HG02884 (cell line): Measurements from ENCODE around the gene DGKD.
"Not testable (repeated sequence)": the region's sequence is repeated elsewhere in the genome, so short reads cannot be mapped to it uniquely, and the experiment has no call there.

ENCODE experiments used
- ATAC-seq: cut with Tn5 transposase; IDR thresholded peaks from one replicate; pipeline ENCODE4 v1.9.1; 2021; ENCODE audit warnings: mild to moderate bottlenecking, moderate library complexity; ENCODE audit not compliant: unreplicated experiment

DGKD gene

DNA sequence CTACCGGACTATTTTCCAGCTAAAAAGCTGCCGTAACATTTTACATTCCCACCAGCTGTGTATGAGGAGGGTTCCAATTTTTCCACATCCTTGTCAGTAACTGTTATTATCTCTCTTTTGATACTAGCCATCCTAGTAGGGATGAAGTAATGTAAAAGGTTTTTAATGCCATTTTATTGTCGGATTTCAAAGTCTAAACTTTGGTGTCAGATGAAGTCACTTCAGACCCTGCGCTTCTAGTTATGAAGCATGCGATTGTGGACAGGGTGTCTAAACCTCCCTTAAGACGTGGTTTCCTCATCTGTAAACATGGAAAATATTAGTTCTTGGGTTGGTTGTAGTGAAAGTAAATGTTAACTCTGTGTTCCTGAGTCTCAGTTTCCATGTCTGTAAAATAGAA, 4.7 kb downstream of the DGKD start:
- no peak for ATAC-seq

DNA sequence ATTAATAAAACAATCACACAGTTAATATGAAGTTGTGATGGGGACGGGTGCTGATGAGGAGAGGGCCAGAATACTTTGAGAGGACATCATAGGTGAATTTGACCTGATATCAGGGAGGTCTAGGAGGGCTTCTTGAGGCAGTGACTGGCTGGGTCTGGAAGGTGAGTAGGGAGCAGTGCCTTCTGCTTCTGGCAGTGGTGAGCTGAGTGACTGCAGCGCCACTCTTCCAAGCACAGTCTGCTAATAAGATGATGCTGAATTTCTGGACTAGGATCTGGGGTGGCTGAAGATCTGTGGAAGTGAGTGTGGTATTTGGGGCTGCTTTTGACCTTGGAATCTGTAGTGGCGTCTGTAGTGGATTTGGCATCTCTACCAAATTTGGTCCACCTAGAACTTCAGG, 5.5 kb downstream of the DGKD start:
- ATAC-seq: no peak

DNA sequence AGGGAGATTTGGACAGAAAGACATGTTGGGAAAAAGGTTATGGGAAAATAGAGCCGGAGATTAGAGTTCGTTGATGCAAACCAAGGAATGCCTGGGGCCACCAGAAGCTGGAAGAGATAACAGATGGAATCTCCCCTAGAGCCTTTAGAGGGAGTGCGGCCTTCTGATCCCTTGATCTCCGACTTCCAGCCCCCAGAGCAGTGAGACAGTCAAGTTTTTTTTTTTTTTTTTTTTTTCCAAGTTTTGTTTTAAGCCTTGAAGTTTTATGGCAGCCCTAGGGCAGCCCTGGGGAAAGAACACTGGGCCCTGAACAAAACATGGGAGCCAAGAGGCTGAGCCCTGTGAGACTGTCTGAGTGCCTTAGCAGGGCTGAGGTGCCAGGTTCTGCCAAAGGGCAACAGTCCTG, 6.5 kb downstream of the DGKD start:
- ATAC-seq: no peak

DNA sequence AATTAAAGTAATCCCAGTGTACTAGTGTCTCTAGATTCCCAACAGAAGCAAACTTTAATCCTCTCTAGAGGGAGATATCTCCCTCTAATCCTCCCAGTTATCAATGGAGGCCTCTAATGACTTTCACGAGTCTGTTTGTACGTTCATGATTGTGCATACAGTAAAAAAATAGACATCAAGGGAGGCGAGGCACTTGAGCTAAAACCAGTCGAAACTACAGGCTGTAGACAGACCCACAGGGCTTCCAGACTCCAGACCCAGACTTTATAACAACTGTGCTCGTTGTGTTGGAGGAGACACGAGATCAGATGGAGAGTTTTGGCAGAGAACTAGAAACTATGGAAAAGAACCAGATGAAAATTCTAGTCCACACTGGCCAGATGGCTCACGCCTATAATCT, 7.0 kb downstream of the DGKD start:
- ATAC-seq: no peak

DNA sequence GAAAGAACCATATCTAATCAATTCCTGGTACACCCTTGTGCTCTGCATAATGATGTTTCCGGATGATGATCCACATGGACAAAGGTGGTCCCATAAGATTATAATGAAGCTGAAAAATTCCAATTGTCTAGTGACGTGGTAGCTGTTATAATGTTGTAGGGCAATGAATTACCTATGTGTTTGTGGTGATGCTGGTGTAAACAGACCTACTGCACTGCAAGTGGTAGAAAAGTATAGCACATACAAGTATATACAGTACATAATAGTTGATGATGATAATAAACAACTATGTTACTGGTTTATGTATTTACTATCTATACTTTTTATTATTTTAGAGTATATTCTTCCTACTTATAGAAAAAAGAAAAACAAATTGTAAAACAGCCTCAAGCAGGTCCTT, 8.4 kb downstream of the DGKD start:
- no peak for ATAC-seq

DNA sequence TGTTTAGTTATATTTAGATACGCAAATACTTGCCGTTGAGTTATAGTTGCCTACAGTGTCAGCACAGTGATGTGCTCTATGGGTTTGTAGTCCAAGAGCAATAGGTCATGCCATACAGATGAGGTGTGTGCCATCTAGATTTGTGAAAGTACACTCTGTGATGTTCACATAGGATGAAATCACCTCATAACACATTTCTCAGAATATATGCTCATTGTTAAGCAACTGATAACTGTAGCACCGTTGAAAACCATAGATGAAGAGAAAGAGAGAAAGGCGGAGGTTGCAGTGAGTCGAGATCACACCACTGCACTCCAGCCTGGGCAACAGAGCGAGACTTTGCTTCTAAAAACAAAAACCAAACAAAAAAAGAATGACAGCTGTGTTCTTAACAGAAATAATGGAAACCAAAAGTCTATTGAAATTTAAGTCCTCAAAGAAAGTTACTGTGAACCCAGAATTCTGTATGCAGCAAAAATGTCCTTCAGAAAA, 9.5 kb downstream of the DGKD start:
- ATAC-seq: peak; percentile 55

DNA sequence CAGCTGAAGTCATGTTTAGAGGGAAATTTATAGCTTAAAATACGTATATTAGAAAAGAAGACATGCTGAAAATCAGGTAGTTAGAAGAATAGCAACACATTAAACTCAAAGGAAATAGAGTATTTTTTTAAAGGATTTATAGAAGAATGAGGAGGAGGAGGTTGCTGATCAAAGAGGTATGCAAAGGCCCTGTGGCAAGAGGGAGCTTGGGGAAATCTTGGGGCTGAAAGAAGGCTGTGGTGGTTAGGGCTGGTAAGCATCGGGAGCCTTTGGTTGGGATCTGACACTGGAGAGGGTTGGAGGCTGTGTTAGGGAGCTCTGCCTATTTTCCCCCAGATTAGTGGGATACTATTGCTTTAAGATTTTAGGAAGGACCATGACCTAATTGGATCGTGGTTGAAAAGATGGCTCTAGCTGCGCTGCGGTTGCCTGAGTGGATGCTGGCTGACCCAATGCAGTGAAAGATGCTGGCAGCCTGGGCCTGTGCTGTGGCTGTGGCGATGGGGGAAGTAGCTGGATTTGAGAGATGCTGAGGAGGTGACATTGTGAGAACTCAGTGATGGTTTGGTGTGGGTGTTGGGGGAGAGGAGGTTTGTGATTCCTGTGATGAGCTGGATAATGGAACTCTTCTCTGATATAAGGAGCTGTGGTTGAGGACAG, 11.7 kb downstream of the DGKD start:
- no peak for ATAC-seq

DNA sequence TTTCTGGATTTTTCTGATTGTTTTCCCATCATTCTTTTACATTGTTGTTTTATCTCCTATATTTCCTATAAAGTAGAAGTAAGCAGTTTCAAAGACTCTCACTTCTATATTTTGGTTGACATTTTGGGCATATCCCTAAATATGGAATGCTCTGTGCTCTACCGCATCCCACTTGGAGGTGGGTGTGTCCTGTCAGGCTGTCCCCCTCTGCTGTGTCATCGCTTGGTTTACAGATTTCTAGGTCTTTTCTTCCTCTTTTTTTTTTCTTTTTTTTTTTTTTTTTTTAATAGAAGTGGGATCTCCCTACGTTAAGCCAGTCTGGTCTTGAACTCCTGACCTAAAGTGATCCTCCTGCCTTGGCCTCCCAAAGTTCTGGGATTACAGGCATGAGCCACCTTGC, 13.3 kb downstream of the DGKD start:
- ATAC-seq: no peak

DNA sequence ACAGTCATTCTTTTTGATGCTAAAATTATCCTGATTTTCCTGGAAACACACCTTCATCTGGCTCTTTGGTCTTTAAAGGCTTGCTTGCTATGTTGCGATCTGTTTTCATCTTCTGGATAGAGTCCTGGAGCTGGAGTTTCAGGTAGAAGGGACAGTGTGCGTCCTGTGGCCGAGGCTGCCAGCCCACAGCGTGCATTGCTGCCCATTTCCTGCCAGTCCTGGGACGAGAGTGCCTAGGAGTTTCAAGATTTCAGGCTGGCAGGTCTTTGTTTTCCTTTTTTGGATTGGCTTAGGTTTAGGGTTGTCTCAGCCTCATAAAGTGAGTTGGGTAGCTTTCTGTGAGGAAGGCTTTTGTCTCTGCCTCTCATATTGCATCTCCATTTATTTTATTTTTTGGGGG, 14.5 kb downstream of the DGKD start:
- ATAC-seq: no peak

DNA sequence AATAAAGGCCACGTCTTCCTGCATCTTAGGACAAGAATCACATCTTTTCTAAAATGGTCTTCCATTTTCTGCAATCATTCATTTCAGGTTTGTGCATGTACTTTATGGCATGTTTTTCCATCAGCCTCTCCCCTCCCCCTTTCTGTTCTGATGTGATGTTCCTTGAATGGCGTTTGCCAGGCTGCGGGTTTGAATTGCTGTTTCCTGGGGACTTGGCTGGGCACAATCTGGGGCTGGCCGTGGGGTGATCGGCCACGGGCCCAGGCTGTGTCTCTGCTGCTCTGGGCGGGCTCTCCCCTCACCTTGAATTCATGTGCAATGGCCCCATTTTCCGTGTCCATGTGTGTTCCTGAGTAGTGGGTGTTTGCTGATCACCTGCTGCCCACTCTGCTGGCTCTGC, 15.2 kb downstream of the DGKD start:
- ATAC-seq: no peak

DNA sequence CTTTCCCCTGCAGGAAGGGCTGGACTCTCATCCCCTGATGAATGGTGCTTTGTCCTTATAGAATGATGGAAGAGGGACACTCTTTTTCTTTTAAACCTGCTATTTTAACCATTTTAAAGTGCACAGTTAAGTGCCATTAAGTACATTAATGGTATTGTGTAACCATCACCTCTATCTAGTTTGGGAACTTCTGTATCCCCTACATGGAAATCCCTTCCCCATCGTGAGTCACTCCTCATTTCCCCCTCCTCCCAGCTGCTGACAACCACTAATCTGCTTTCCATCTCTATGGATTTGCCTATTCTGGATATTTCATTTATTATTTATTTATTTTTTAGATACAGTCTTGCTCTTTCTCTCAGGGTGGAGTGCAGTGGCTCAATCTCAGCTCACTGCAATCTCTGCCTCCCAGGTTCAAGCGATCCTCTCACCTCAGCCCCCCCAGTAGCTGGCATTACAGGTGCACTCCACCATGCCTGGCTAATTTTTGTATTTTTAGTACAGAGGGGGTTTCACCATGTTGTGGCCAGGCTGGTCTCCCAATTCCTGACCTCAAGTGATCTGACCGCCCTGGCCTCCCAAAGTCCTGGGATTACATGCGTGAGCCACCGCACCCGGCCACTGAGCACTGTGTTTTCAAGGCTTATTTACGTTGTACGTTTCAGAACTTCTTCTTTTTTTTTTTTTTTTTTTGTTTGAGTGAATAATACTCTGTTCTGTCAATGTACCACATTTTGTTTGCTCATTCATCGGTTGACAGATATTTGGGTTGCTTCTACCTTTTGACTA, 15.8 kb downstream of the DGKD start:
- ATAC-seq: no peak

DNA sequence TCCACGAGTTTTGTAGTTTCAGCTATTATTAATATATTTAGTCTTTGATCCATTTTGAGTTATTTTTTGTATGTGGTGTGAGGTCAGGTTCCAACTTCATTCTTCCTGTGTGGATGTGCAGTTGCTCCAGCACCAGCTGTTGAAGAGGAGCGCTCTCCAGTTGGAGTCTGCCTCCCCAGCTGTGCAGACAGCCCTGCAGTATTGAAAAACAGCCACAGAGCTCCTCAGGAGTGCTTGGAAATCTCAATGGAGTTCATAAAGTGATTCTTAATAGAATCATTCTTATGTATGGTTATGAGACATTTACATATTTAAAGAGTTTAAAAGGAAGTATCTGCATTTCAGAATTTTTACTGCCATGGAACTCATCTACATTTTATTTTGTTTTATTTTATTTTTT, 17.3 kb downstream of the DGKD start:
- ATAC-seq: no peak

DNA sequence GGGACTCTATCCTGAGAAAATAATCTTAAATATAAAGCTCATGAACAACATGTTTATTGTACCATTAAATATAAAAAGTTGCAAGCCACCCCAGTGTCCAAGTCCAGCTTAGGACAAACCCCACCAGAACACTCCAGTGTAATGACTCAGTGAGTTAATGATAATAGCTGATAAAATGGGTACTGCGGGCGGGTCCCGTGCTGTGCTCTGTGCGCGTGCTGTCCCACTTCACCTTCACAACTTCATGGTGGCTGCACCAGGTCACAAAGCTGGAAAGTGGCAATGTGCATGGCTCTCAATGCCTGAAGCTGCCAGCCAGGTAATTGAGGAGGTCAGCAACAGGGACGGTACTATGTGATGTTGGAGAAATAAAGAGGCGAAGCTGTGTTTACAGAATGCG, 18.6 kb downstream of the DGKD start:
- ATAC-seq: no peak

DNA sequence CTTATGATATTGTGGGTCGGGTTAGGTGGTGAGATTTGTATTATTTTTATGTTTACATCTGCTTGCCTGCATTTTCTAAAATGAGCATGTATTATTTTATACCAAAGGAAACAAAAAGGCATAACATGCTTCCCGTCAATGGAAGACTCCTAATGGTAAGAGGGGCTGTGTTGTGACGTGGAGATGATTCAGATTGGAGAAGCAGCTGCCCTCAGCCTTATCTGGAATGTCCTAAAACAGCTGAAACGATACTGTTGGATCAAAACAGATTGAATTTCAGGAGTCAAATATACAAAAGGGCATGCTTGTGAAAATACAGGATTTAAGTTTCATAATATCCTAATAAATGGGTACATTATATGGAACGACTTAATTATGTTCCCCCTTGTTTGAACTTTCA, 19.0 kb downstream of the DGKD start:
- no peak for ATAC-seq

DNA sequence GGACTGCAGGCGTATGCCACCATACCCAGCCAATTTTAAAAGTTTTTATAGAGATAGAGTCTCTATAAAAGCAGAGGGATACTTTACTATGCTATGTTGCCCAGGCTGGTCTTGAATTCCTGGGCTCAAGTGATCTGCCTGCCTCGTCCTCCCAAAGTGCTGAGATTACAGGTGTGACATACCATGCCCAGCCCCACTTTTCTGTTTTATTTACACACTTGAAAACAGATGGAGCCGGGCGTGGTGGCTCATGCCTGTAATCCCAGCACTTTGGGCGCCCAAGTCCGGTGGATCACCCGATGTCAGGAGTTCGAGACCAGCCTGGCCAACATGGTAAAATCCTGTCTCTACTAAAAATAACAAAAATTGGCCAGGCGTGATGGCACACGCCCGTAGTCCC, 20.5 kb downstream of the DGKD start:
- ATAC-seq: not testable (repeated sequence)

DNA sequence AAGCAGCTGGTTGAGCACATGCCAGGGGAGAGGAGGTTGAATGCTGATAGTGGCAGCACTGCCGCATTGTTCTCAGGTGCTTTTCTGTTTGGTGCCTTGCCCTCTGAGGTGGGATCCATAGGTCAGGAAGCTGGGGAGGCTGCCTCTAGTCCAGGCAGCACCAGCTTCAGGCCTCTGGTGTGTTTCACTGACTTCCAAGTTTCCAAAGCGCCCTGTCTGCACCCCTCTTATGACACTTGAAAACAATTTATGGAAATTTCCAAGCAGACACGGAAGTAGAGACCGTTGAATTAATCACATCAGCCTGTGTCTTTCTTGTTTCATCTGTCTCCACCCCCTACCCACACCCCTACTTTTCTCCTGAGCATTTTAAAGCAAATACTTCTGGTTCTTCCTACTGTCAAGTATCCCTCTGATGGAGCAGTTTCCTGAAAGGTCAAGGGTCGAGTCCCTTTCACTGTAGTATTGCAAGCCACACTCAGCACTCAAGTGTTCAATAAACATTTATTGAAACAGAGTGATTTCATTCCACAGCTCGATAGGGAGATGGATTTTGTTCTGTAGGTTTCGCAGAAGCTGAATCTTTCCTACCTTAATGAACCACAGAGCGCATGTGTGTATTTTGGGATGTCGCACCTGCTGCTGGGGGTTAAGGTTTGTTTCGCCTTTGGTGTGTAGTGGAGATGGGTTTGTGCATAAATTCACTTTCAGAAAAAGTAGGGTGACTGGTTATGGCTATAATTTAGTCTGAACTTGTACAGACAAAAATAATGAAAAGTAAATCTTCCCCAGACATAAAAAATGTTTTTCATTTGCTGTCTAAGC, 21.4 kb downstream of the DGKD start:
- ATAC-seq: no peak

DNA sequence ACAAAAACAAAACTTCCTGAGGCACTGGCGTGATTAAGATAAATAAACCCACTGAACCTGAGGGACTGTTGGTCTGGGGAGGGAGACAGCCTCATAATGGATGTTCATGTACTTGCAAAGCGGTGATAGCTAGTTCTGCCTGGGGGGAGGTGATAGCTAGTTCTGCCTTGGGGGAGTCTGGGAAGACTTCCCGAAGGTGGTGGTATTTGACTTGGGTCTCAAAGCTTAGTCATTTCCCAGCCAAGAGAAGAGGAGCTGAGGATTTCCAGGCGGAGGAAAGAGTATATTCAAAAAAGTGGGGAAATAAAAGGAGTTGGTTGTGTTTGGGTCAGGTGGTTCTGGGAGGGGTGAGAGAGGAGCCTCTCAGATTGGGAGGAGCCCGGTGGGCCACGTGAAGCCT, 24.7 kb downstream of the DGKD start:
- no peak for ATAC-seq

DNA sequence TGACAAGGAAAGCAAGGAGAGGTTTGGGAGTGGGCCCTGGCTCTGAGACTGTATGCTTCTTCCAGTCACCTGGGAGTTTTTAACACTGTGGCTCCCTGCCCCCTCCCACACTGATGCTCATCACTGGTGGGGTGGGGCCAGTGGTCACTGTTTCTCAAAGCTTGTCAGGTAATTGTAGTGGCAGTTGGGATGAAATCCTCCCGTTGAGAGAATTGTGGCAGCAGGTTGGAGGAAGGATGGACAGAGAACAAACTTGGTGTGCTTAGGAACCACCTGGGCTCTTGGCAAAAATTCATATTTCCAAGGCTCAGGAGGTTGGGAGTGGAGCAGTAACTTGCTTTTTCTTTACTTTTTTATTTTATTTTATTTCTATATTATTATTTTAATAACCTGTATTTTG, 25.1 kb downstream of the DGKD start:
- ATAC-seq: no peak

DNA sequence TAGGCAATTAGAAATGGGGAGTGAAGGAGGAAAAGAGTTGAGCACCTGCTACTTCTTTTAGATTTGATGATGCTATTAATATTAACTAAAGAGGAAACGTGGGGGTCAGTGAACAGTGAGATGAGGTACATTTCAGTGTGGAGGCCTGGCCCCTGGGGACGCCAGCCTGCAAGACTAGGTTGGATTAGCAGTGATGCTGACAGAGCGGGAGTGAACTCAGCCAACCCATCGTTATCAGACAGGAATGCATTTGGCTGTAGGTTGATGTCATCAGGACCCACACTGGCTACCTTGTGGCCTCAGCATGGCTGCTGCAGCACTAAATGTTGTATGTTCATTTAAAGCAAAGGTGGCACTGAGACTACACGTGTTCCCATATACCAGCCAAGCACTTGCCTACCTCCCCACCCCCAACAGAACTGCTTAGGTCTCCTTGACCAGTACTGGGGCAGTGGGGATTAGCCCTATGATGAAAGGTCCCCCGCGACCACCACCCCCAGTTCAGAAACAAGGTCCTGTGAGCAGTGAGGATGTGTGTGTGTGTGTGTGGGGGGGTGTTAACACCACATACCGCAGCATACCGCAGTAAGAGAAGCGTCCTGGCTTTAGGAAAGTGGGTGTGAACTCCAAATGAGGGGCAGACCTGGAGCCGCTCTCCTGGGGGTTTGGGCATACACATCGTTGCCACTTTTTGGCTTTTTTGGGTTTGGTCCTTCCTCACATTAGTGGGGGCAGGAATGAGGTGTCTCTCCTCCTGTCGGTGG, 26.0 kb downstream of the DGKD start:
- no peak for ATAC-seq

DNA sequence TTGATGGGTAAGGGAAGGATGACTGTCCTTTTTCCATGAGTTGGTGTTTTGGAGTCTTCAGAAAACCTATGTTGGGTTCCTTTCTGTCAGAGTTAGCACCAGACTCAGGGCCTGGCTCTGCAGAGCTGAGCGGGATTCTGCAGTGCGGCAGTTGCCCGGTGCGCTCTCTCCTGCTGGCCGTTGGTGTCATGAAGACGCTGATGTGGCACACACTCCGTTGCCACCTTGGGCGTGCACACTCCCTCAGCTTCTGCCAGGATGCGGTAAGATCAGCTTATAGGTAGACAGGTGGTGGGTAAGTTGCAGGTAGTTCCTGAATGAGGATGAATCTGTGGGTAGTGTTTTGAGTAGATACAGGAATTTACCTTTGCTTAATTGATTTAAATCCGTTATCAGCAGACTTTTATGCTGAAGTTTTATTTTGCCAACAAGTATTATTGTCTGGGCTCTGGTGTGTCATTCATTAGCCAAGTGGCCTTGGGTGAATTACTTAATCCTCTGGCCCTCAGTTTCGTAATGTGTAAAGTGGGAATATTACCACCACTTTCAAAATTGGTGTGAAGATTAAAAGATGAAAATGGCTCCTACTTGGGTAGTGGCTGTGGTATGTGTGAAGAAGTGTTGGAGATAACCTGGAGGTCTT, 26.8 kb downstream of the DGKD start:
- no peak for ATAC-seq

DNA sequence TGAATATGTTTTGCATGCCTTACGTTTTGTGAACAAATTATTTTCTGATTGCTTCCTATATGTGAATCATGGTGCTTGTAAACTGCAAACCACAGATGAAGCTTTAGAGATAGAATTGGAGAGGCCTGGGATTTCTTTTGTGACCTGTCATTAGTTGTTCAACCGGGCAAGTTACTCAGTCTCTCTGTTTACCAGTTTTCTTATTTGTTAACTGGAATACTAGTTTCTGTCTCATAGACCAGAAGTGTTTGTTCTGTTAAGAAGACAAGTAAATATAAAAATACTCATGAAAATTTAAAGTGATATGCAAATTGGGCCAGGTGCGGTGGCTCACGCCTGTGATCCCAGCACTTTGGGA, 27.3 kb downstream of the DGKD start:
- ATAC-seq: no peak
